K562 (cell line): ENCODE data around the gene BGLAP. TPM values are rescaled to one million over a fixed set of nuclear protein-coding genes. Genes with fewer than 3 reads are reported as not detected.
A peak's percentile ranks its signal among the peaks of the same experiment; 100 is the strongest.

Source experiments
- CHD1 ChIP-seq: fragments of 200-600 bp; sonication (generic); IDR thresholded peaks from one replicate; pipeline ENCODE4 v1.6.1; 2012; ENCODE audit warnings: mild to moderate bottlenecking, moderate library complexity, low read length, inconsistent platforms
- E2F3 ChIP-seq: fragments of 250-450 bp; sonication (Bioruptor Pico); IDR thresholded peaks from 2 replicates; pipeline ENCODE4 v1.4.0; 2020; ENCODE audit warnings: mild to moderate bottlenecking
- ELF4 ChIP-seq: fragments of 450-650 bp; formaldehyde crosslinking; IDR thresholded peaks from 2 replicates; pipeline ENCODE4 v1.4.0; 2022; ENCODE audit warnings: missing genetic modification characterization
- EP300 ChIP-seq: IDR thresholded peaks from 2 replicates; pipeline ENCODE4 v1.6.1; 2012; ENCODE audit warnings: low read length, improper control_type of control experiment
- HDAC1 ChIP-seq, 2 experiments: fragments of 450-650 bp; IDR thresholded peaks; 2 replicates each; pipeline ENCODE4 v1.6.1; 2016 to 2017; ENCODE audit warnings: inconsistent platforms in 1 of 2, mild to moderate bottlenecking in 1 of 2, moderate library complexity in 1 of 2
- NCOA1 ChIP-seq: fragments of 450-650 bp; IDR thresholded peaks from 2 replicates; pipeline ENCODE4 v1.6.1; 2016; ENCODE audit warnings: low read depth
- NONO ChIP-seq, 2 experiments: fragments of 200-400 bp in 1 of 2; fragments of 450-650 bp in 1 of 2; formaldehyde crosslinking in 1 of 2; IDR thresholded peaks; 2 replicates each; pipeline ENCODE4 v1.6.1; 2017; ENCODE audit warnings: low read depth in 2 of 2, mild to moderate bottlenecking in 2 of 2, moderate library complexity in 2 of 2, low read length in 1 of 2
- PHB2 ChIP-seq: fragments of 450-650 bp; IDR thresholded peaks from 2 replicates; pipeline ENCODE4 v1.6.1; 2017; ENCODE audit warnings: low read depth
- POLR2G ChIP-seq: fragments of 200-400 bp; formaldehyde crosslinking; IDR thresholded peaks from 2 replicates; pipeline ENCODE4 v1.6.1; 2017; ENCODE audit warnings: low read depth, mild to moderate bottlenecking, antibody characterized with exemption, low read length, moderate library complexity
- SMARCA4 ChIP-seq: fragments of 450-650 bp; IDR thresholded peaks from 2 replicates; pipeline ENCODE4 v1.6.1; 2016
- SREBF2 ChIP-seq: sonication (generic); formaldehyde crosslinking; IDR thresholded peaks from 2 replicates; pipeline ENCODE4 v1.4.0; 2020; ENCODE audit warnings: mild to moderate bottlenecking, missing genetic modification reagents
- SRSF7 ChIP-seq: fragments of 200-400 bp; formaldehyde crosslinking; optimal IDR thresholded peaks from 2 replicates; pipeline ENCODE3; 2017; ENCODE audit warnings: mild to moderate bottlenecking, low read depth, low read length
- TAF7 ChIP-seq: fragments of 450-650 bp; IDR thresholded peaks from 2 replicates; pipeline ENCODE4 v1.6.1; 2016; ENCODE audit warnings: missing genetic modification characterization, missing compliant biosample characterization
- ZNF140 ChIP-seq: fragments of 250-450 bp; sonication (Bioruptor Pico); IDR thresholded peaks from 2 replicates; pipeline ENCODE4 v1.8.0; 2021; ENCODE audit warnings: moderate library complexity, mild to moderate bottlenecking, inconsistent platforms
- polyA plus RNA-seq, 8 experiments: library from polyadenylated mRNA; depleted of rRNA in 4 of 8; stranded (reverse) in 5 of 8; unstranded in 3 of 8; fragments of >200 nt; fragmentation: Nextera tagmentation in 2 of 8; fragmentation: Illumina TruSeq in 1 of 8; extraction: Ambion mirVana in 2 of 8; extraction: Trizol in 1 of 8; gene quantifications; 2 replicates each; pipeline versions ENCODE4 v1.2.1 to v1.2.3, GENCODE V29; 2011 to 2014; ENCODE audit warnings: inconsistent platforms in 1 of 8, missing spikeins in 1 of 8
- total RNA-seq, 7 experiments: library from RNA; depleted of rRNA in 6 of 7; stranded (reverse); fragments of >200 nt in 6 of 7; fragmentation: Illumina TruSeq in 2 of 7; extraction: Trizol in 2 of 7; gene quantifications; 2 replicates each; pipeline versions ENCODE4 v1.2.1 to v1.2.3, GENCODE V29; 2011 to 2021; ENCODE audit warnings: low replicate concordance in 1 of 7
- TF ChIP-seq, protein P1 (sequence below): fragments of 250-450 bp; sonication (Bioruptor Pico); IDR thresholded peaks from 2 replicates; pipeline ENCODE4 v1.9.0; 2021; ENCODE audit warnings: mild to moderate bottlenecking
- TF ChIP-seq, protein P2 (sequence below): sonication (generic); formaldehyde crosslinking; IDR thresholded peaks from 2 replicates; pipeline ENCODE4 v1.8.0; 2022; ENCODE audit warnings: mild to moderate bottlenecking, missing genetic modification reagents
- TF ChIP-seq, protein P3 (sequence below): fragments of 450-650 bp; IDR thresholded peaks from 2 replicates; pipeline ENCODE4 v1.6.1; 2016; ENCODE audit warnings: borderline replicate concordance
- TF ChIP-seq, protein P4 (sequence below): fragments of 200-800 bp; sonication (Bioruptor generic); IDR thresholded peaks from 2 replicates; pipeline ENCODE4 v1.6.1; 2017; ENCODE audit warnings: missing genetic modification characterization, missing compliant biosample characterization
- TF ChIP-seq, protein P5 (sequence below): fragments of 450-650 bp; IDR thresholded peaks from 2 replicates; pipeline ENCODE4 v1.6.1; 2016; ENCODE audit warnings: missing biosample characterization, missing genetic modification characterization

BGLAP gene
- total and polyA plus RNA-seq, 9 of the 15 experiments (the other 6 are each of a cell fraction or from before 2014, with no cell fraction given), result 0.15 to 1.4 (median 0.28) TPM; not detected in 3

DNA sequence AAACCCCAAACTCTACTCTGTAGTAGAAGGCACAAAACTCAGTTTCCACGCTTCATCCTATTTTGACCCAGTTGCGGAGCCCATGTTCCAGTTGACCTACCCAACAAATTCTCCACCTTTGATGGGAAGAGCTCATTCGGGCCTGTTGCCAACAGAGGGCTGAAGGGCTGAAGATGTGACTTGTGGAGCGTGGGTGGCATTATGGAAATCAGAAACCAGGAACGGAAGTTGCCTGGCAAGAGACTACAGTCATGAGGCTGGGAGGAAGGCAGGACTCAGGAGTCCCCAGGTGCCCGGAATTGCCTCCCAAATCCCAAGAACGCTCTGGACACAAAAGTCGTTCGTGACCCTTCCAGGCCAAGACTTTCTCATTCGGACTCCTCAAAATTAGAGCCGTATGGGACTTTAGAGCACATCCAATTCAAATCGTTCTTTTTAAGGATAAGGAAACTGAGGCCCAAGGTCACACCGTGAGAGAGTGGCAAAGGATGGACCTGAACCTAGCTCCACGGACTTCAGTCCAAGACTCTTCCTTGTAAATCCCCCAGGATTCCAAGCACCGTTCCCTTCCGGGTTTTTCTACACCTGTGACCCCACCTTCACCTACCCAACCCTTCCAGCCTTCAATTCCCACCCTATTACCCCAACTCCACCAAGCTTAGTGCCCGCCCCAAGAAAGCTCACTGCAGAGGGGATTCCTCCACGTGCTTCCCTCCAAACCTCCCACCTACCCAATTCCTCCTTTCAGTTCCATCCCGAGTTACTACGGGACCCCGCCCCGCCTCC is 39.9 kb downstream of the BGLAP start (continued):
- TF ChIP-seq ELF4 (CRISPR knock-in tag) (0 out of 2 replicates have a peak, but pooled peaks have one; percentile 31), SREBF2 (CRISPR knock-in tag) (no peak), HDAC1 (IDR thresholded peaks at IDR 0.05) (peak in 1 of 2 experiments; percentile 76; a peak in 1 of 4 replicates), NCOA1 (0 out of 2 replicates have a peak, but pooled peaks have one; percentile 36), EP300 (no peak), POLR2G (no peak), ZNF140 (CRISPR knock-in tag) (no peak), E2F3 (CRISPR knock-in tag) (no peak), NONO (IDR thresholded peaks at IDR 0.05; ENCODE audit: low read depth in 2 of 2, low read length in 1 of 2) (no peak), SMARCA4 (0 out of 2 replicates have a peak, but pooled peaks have one; percentile 11), PHB2 (peak; percentile 42; the same call in 1 of the 2 replicates), SRSF7 (no peak), CHD1 (peak; percentile 45), TAF7 (tag) (no peak)
- TF ChIP-seq, protein P1, sequence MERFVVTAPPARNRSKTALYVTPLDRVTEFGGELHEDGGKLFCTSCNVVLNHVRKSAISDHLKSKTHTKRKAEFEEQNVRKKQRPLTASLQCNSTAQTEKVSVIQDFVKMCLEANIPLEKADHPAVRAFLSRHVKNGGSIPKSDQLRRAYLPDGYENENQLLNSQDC (CRISPR knock-in tag), result no peak
- TF ChIP-seq, protein P2, sequence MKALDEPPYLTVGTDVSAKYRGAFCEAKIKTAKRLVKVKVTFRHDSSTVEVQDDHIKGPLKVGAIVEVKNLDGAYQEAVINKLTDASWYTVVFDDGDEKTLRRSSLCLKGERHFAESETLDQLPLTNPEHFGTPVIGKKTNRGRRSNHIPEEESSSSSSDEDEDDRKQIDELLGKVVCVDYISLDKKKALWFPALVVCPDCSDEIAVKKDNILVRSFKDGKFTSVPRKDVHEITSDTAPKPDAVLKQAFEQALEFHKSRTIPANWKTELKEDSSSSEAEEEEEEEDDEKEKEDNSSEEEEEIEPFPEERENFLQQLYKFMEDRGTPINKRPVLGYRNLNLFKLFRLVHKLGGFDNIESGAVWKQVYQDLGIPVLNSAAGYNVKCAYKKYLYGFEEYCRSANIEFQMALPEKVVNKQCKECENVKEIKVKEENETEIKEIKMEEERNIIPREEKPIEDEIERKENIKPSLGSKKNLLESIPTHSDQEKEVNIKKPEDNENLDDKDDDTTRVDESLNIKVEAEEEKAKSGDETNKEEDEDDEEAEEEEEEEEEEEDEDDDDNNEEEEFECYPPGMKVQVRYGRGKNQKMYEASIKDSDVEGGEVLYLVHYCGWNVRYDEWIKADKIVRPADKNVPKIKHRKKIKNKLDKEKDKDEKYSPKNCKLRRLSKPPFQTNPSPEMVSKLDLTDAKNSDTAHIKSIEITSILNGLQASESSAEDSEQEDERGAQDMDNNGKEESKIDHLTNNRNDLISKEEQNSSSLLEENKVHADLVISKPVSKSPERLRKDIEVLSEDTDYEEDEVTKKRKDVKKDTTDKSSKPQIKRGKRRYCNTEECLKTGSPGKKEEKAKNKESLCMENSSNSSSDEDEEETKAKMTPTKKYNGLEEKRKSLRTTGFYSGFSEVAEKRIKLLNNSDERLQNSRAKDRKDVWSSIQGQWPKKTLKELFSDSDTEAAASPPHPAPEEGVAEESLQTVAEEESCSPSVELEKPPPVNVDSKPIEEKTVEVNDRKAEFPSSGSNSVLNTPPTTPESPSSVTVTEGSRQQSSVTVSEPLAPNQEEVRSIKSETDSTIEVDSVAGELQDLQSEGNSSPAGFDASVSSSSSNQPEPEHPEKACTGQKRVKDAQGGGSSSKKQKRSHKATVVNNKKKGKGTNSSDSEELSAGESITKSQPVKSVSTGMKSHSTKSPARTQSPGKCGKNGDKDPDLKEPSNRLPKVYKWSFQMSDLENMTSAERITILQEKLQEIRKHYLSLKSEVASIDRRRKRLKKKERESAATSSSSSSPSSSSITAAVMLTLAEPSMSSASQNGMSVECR, result no peak
- TF ChIP-seq, protein P3, sequence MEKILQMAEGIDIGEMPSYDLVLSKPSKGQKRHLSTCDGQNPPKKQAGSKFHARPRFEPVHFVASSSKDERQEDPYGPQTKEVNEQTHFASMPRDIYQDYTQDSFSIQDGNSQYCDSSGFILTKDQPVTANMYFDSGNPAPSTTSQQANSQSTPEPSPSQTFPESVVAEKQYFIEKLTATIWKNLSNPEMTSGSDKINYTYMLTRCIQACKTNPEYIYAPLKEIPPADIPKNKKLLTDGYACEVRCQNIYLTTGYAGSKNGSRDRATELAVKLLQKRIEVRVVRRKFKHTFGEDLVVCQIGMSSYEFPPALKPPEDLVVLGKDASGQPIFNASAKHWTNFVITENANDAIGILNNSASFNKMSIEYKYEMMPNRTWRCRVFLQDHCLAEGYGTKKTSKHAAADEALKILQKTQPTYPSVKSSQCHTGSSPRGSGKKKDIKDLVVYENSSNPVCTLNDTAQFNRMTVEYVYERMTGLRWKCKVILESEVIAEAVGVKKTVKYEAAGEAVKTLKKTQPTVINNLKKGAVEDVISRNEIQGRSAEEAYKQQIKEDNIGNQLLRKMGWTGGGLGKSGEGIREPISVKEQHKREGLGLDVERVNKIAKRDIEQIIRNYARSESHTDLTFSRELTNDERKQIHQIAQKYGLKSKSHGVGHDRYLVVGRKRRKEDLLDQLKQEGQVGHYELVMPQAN, result peak; percentile 86; the same call in 1 of the 2 replicates
- TF ChIP-seq, protein P4, sequence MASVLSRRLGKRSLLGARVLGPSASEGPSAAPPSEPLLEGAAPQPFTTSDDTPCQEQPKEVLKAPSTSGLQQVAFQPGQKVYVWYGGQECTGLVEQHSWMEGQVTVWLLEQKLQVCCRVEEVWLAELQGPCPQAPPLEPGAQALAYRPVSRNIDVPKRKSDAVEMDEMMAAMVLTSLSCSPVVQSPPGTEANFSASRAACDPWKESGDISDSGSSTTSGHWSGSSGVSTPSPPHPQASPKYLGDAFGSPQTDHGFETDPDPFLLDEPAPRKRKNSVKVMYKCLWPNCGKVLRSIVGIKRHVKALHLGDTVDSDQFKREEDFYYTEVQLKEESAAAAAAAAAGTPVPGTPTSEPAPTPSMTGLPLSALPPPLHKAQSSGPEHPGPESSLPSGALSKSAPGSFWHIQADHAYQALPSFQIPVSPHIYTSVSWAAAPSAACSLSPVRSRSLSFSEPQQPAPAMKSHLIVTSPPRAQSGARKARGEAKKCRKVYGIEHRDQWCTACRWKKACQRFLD (CRISPR knock-in tag), result no peak
- TF ChIP-seq, protein P5, sequence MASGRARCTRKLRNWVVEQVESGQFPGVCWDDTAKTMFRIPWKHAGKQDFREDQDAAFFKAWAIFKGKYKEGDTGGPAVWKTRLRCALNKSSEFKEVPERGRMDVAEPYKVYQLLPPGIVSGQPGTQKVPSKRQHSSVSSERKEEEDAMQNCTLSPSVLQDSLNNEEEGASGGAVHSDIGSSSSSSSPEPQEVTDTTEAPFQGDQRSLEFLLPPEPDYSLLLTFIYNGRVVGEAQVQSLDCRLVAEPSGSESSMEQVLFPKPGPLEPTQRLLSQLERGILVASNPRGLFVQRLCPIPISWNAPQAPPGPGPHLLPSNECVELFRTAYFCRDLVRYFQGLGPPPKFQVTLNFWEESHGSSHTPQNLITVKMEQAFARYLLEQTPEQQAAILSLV, result no peak
